ENCODE measurements around the gene CCDC144A.
"Not testable (repeated sequence)": the region's sequence is repeated elsewhere in the genome, so short reads cannot be mapped to it uniquely, and the experiment has no call there.

The CCDC144A gene

GRCh38 chr17:16745492-16746203 is 55.6 kb downstream of the CCDC144A start:
- H3K4me3 Mint-ChIP-seq, result peak overlapping the region; percentile 36

GRCh38 chr17:16746571-16746970 is 56.5 kb downstream of the CCDC144A start:
- H3K4me3 Mint-ChIP-seq, result peak overlapping the region; percentile 36
- H3K36me3 Mint-ChIP-seq; H3K27ac Mint-ChIP-seq; H3K9me3 Mint-ChIP-seq; DNase-seq (ENCODE audit: low spot score in 2 of 2): not testable (repeated sequence)
- ATAC-seq, result peak; percentile 59
- H3K4me1 Mint-ChIP-seq, result peaks cover 18% of the 10 kb centered on the region

More at GRCh38 chr17:16745492-16746203, 55.6 kb downstream of the CCDC144A start:
- H3K27ac Mint-ChIP-seq; H3K9me3 Mint-ChIP-seq; H3K36me3 Mint-ChIP-seq; DNase-seq (ENCODE audit: low spot score in 2 of 2): not testable (repeated sequence)
- ATAC-seq, result peak; percentile 32
- H3K4me1 Mint-ChIP-seq, result peaks cover 12% of the 10 kb centered on the region

GRCh38 chr17:16750515-16750914 is 60.5 kb downstream of the CCDC144A start:
- H3K9me3 Mint-ChIP-seq; DNase-seq (ENCODE audit: low spot score in 2 of 2); ATAC-seq; H3K36me3 Mint-ChIP-seq; H3K27ac Mint-ChIP-seq; H3K4me3 Mint-ChIP-seq: not testable (repeated sequence)
- peaks cover 17% of the 10 kb centered on the region for H3K4me1 Mint-ChIP-seq

- not testable (repeated sequence) for H3K4me1 Mint-ChIP-seq; H3K9me3 Mint-ChIP-seq; H3K4me3 Mint-ChIP-seq; DNase-seq (ENCODE audit: low spot score in 2 of 2); H3K36me3 Mint-ChIP-seq; H3K27ac Mint-ChIP-seq
- peak; percentile 50 for ATAC-seq
Observed at GRCh38 chr17:16751224-16751923, 61.3 kb downstream of the CCDC144A start.

GRCh38 chr17:16751924-16752287 is 61.9 kb downstream of the CCDC144A start:
- H3K4me1 Mint-ChIP-seq; H3K9me3 Mint-ChIP-seq; DNase-seq (ENCODE audit: low spot score in 2 of 2); ATAC-seq; H3K4me3 Mint-ChIP-seq; H3K36me3 Mint-ChIP-seq; H3K27ac Mint-ChIP-seq: not testable (repeated sequence)

- not testable (repeated sequence) for H3K27ac Mint-ChIP-seq; H3K36me3 Mint-ChIP-seq; H3K4me3 Mint-ChIP-seq; DNase-seq (ENCODE audit: low spot score in 2 of 2); H3K9me3 Mint-ChIP-seq; ATAC-seq; H3K4me1 Mint-ChIP-seq
Observed at GRCh38 chr17:16757520-16757919, 67.5 kb downstream of the CCDC144A start.

GRCh38 chr17:16758177-16758576 is 68.1 kb downstream of the CCDC144A start:
- DNase-seq (ENCODE audit: low spot score in 2 of 2); H3K4me3 Mint-ChIP-seq; H3K9me3 Mint-ChIP-seq; H3K27ac Mint-ChIP-seq; H3K36me3 Mint-ChIP-seq; H3K4me1 Mint-ChIP-seq; ATAC-seq: not testable (repeated sequence)

- not testable (repeated sequence) for H3K4me1 Mint-ChIP-seq; H3K27ac Mint-ChIP-seq; DNase-seq (ENCODE audit: low spot score in 2 of 2); H3K4me3 Mint-ChIP-seq; H3K9me3 Mint-ChIP-seq; ATAC-seq; H3K36me3 Mint-ChIP-seq
Observed at GRCh38 chr17:16768290-16769175, 78.5 kb downstream of the CCDC144A start.

GRCh38 chr17:16772394-16773145 is 82.5 kb downstream of the CCDC144A start:
- H3K9me3 Mint-ChIP-seq; H3K4me1 Mint-ChIP-seq; ATAC-seq; H3K27ac Mint-ChIP-seq; H3K4me3 Mint-ChIP-seq; DNase-seq (ENCODE audit: low spot score in 2 of 2); H3K36me3 Mint-ChIP-seq: not testable (repeated sequence)

- not testable (repeated sequence) for H3K27ac Mint-ChIP-seq; H3K9me3 Mint-ChIP-seq; DNase-seq (ENCODE audit: low spot score in 2 of 2); H3K4me1 Mint-ChIP-seq; H3K36me3 Mint-ChIP-seq; H3K4me3 Mint-ChIP-seq; ATAC-seq
Observed at GRCh38 chr17:16773146-16773522, 83.1 kb downstream of the CCDC144A start.

GRCh38 chr17:16787851-16788250 is 97.8 kb downstream of the CCDC144A start:
- H3K4me3 Mint-ChIP-seq; H3K36me3 Mint-ChIP-seq; ATAC-seq; H3K4me1 Mint-ChIP-seq; H3K27ac Mint-ChIP-seq; DNase-seq (ENCODE audit: low spot score in 2 of 2); H3K9me3 Mint-ChIP-seq: not testable (repeated sequence)

- H3K4me3 Mint-ChIP-seq; DNase-seq (ENCODE audit: low spot score in 2 of 2); H3K4me1 Mint-ChIP-seq; H3K27ac Mint-ChIP-seq; H3K9me3 Mint-ChIP-seq; H3K36me3 Mint-ChIP-seq; ATAC-seq: not testable (repeated sequence)
Observed at GRCh38 chr17:16788889-16789536, 99.0 kb downstream of the CCDC144A start.

- not testable (repeated sequence) for H3K4me1 Mint-ChIP-seq; H3K36me3 Mint-ChIP-seq; ATAC-seq; H3K9me3 Mint-ChIP-seq; H3K27ac Mint-ChIP-seq; DNase-seq (ENCODE audit: low spot score in 2 of 2); H3K4me3 Mint-ChIP-seq
Observed at GRCh38 chr17:16789622-16790021, 99.6 kb downstream of the CCDC144A start.

GRCh38 chr17:16790313-16790871 is 100.4 kb downstream of the CCDC144A start:
- H3K4me1 Mint-ChIP-seq; DNase-seq (ENCODE audit: low spot score in 2 of 2); H3K27ac Mint-ChIP-seq; H3K4me3 Mint-ChIP-seq; H3K9me3 Mint-ChIP-seq; H3K36me3 Mint-ChIP-seq; ATAC-seq: not testable (repeated sequence)
